ENCODE measurements around the gene CXCR6. TPM values are rescaled to one million over a fixed set of nuclear protein-coding genes. Genes with fewer than 3 reads are reported as not detected.
"Not testable (repeated sequence)": the region's sequence is repeated elsewhere in the genome, so short reads cannot be mapped to it uniquely, and the experiment has no call there.

CXCR6 gene
- total RNA-seq, 4 donors from 2014 or later: 1.7 to 3.6 (median 2.5) TPM; not detected in 1

DNA sequence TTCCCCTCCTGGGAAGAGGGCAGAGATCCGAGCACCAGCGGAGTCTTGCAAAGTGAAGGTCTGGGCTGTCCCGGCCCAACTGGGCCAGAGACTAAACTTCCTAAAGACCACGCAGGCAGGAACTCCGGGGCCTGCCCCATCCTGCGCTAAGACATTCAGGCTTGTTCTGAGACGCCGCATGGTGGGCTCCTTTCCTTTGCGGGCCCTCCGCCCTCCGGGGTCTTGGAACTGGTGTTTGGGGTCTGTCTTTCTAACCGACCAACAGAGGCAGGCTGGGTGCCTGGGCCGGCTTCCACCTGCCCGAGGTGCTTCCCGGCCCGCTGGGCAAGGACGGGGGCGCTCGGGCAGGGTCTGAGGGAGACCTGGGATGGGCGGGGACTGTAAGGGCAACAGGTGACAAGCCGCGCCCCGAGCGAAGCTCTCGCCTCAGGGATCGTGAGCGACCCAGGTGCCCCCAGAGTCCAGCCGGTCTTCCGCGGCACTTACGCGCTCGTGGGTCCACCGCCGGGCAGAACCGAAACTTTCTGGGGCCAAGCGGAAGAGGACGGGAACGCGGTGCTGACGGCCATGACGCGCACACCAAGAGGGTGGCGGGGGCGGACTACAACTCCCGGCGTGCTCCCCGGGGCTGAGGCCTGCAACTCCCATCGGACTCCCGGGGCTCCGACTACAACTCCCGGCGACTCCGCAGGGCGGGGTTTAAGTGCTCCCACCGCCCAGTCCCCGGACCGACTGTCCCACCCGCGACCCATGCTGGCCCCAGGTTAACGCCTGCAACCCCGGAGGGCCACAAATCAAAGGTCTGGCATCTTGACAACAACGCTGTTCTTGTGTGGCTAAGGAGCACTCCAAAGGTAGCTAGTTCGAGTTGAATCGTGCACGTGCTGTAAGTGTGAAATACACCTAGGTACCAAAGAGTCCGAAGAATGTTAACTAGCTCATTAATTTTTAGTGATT, 52.2 kb downstream of the CXCR6 start, which contains the start of gene FYCO1:
Gene FYCO1 (minus strand): TSS at position 589 of the 957 bp plus-strand sequence. CDS start 10,914 bp downstream, outside the sequence.
- H3K4me3 ChIP-seq: peak within 1 kb of the TSS; percentile 75 to 87 (median 86)
- DNase-seq: peak; percentile 94 to 98 (median 95)
- H3K36me3 ChIP-seq: no peaks in the 10 kb centered on the region
- TF ChIP-seq POLR2A (IDR thresholded peaks at IDR 0.05) (peak; percentile 35 to 77), CTCF (IDR thresholded peaks at IDR 0.05) (no peak)
- peaks cover 0 to 39% (median 20%) of the 10 kb centered on the region in 4 donors for H3K4me1 ChIP-seq
- H3K27ac ChIP-seq: peak within 1 kb of the TSS; percentile 91 to 97 (median 93)
- no peaks in the 10 kb centered on the region for H3K27me3 ChIP-seq
- H3K9me3 ChIP-seq: no peaks in the 10 kb centered on the region

DNA sequence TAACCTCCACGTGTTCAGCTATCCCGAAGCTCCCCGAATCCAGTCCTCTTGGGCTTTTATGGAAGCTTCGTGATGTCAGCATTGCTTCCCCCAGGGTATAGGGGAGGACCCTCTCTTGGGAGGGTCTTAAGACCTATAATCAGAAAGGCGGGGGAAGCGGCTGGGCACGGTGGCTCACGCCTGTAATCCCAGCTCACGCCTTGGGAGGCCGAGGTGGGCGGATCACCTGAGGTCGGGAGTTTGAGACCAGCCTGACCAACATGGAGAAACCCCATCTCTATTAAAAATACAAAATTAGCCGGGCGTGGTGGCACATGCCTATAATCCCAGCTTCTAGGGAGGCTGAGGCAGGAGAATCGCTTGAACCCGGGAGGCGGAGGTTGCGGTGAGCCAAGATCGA, 54.2 kb downstream of the CXCR6 start:
- not testable (repeated sequence) for DNase-seq, H3K4me3 ChIP-seq, H3K36me3 ChIP-seq, H3K27ac ChIP-seq, H3K9me3 ChIP-seq, H3K27me3 ChIP-seq
- H3K4me1 ChIP-seq: peaks cover 0 to 29% (median 13%) of the 10 kb centered on the region in 4 donors

GRCh38 chr3:45997942-45998341, 54.7 kb downstream of the CXCR6 start:
- no peak for TF ChIP-seq CTCF (IDR thresholded peaks at IDR 0.05)
- no peak for TF ChIP-seq POLR2A (IDR thresholded peaks at IDR 0.05)
- no peak for DNase-seq
- H3K27ac ChIP-seq: no peak overlapping the region
- no peaks in the 10 kb centered on the region for H3K9me3 ChIP-seq
- H3K4me1 ChIP-seq: peaks cover 0 to 24% (median 9%) of the 10 kb centered on the region in 4 donors
- H3K4me3 ChIP-seq: no peak overlapping the region
- no peaks in the 10 kb centered on the region for H3K36me3 ChIP-seq
- H3K27me3 ChIP-seq: no peaks in the 10 kb centered on the region

Small RNA genes lying within 50 kb of the gene (small RNA-seq; reads per million reads assigned to genes)
- gene RF00019: 0 reads per million in 2 donors

Other genes with a start within 250 kb of the CXCR6 start
- gene SLC6A20, start 146.9 kb upstream of the CXCR6 start, total RNA-seq: 100 to 1,000 TPM in 1 of 4 donors, 10 to 100 TPM in 2, not detected in 1; 62.9 to 106 (median 88.3) TPM
- 10 to 100 TPM in 2 of 4 donors, 1 to 10 TPM in 2; 4.9 to 30.5 (median 9.9) TPM for gene LZTFL1, start 101.3 kb upstream of the CXCR6 start, total RNA-seq
- gene CCR9, start 56.9 kb upstream of the CXCR6 start, total RNA-seq: 1 to 10 TPM; 2.1 to 7.4 (median 3.7) TPM
- 10 to 100 TPM; 35.8 to 51.2 (median 43.8) TPM for gene FYCO1, start 52.4 kb downstream of the CXCR6 start, total RNA-seq
- gene XCR1, start 84.0 kb downstream of the CXCR6 start, total RNA-seq: not detected

All from Peyer's patch (tissue), 4 donors.